ENCODE data around the gene MCIDAS. TPM values are rescaled to one million over a fixed set of nuclear protein-coding genes. Genes with fewer than 3 reads are reported as not detected.

The MCIDAS gene
- total and polyA plus RNA-seq, 10 of the 15 experiments (the other 5 are each of a cell fraction or from before 2014, with no cell fraction given), result not detected

GRCh38 chr5:55172937-55173686, 54.0 kb downstream of the MCIDAS start, which contains the start of gene CDC20B (continued):
- no peak for TF ChIP-seq RELB (IDR thresholded peaks at IDR 0.05; ENCODE audit: low read depth)
- peak; percentile 70 for TF ChIP-seq E2F4 (IDR thresholded peaks at IDR 0.05; ENCODE audit: low read depth, low read length)
- no peak for TF ChIP-seq MTA3 (IDR thresholded peaks at IDR 0.05; ENCODE audit: borderline replicate concordance, low read length)
- TF ChIP-seq CREM (IDR thresholded peaks at IDR 0.05; ENCODE audit: low read depth), result no peak
- TF ChIP-seq PBX3 (IDR thresholded peaks at IDR 0.05; ENCODE audit: insufficient replicate concordance, low read depth, low read length), result no peak
- TF ChIP-seq CHD2 (IDR thresholded peaks at IDR 0.05; ENCODE audit: borderline replicate concordance, low read depth, low read length), result 0 out of 2 replicates have a peak, but pooled peaks have one; percentile 20
- no peak for TF ChIP-seq ELK1 (IDR thresholded peaks at IDR 0.05; ENCODE audit: low read depth, low read length)
- no peak for TF ChIP-seq BCL11A (IDR thresholded peaks at IDR 0.05; ENCODE audit: low read depth, low read length)
- TF ChIP-seq BACH1 (IDR thresholded peaks at IDR 0.05; ENCODE audit: borderline replicate concordance), result no peak
- no peak for TF ChIP-seq TAF1 (IDR thresholded peaks at IDR 0.05; ENCODE audit: borderline replicate concordance, low read depth, low read length)
- TF ChIP-seq EED (IDR thresholded peaks at IDR 0.05; ENCODE audit: low read depth), result no peak
- TF ChIP-seq BCL3 (IDR thresholded peaks at IDR 0.05; ENCODE audit: borderline replicate concordance, insufficient read depth, low read depth, low read length, poor library complexity, severe bottlenecking), result no peak
- no peak for TF ChIP-seq ZBTB4 (CRISPR knock-in tag; IDR thresholded peaks at IDR 0.05)
- TF ChIP-seq ZNF622 (IDR thresholded peaks at IDR 0.05), result no peak
- TF ChIP-seq NFYB (IDR thresholded peaks at IDR 0.05; ENCODE audit: insufficient read depth, low read depth, low read length), result peak; percentile 69; the same call in 1 of the 2 replicates
- TF ChIP-seq TCF7 (IDR thresholded peaks at IDR 0.05; ENCODE audit: borderline replicate concordance), result no peak
- TF ChIP-seq SRF (IDR thresholded peaks at IDR 0.05; ENCODE audit: low read depth in 2 of 2, low read length in 2 of 2), result no peak
- no peak for TF ChIP-seq SMAD5 (IDR thresholded peaks at IDR 0.05; ENCODE audit: low read depth)
- peak; percentile 52; the same call in 1 of the 2 replicates for TF ChIP-seq IKZF1 (conservative IDR thresholded peaks at IDR 0.05)
- TF ChIP-seq BMI1 (IDR thresholded peaks at IDR 0.05; ENCODE audit: borderline replicate concordance), result 0 out of 2 replicates have a peak, but pooled peaks have one; percentile 65
